Panc1 (cell line): ENCODE data around the gene MED23. TPM values are rescaled to one million over a fixed set of nuclear protein-coding genes. Genes with fewer than 3 reads are reported as not detected.

Experiments used
- ATAC-seq: fragments of 200-7000 bp; cut with Tn5 transposase; 2 replicates; pipeline ENCODE4 v1.9.1; 2020; ENCODE audit warnings: mild to moderate bottlenecking, moderate library complexity
- BruUV-seq: library from RNA; stranded (reverse); fragments of 400-500 nt; replicated peaks from 2 replicates; lab custom pipeline; 2021; lab: Mats Ljungman, UMichigan
- CTCF ChIA-PET: fragments of 300-600 bp; sonication (Branson Sonifier 250); formaldehyde crosslinking; loops from one replicate; lab custom pipeline; 2022; ENCODE audit warnings: antibody characterized with exemption; lab: Charles Lee
- POLR2A ChIA-PET: fragments of 300-600 bp; sonication (Branson Sonifier 250); formaldehyde crosslinking; loops from one replicate; lab custom pipeline; 2022; ENCODE audit warnings: antibody characterized with exemption; lab: Charles Lee
- DNase-seq: peaks from one replicate; pipeline ENCODE4 v3.0.0-alpha.2; 2010; ENCODE audit warnings: low read depth, low spot score
- H3K27ac ChIP-seq: 2 replicates; pipeline ENCODE4 v1.5.1; 2011; ENCODE audit warnings: mild to moderate bottlenecking, low read length, inconsistent platforms
- H3K27me3 ChIP-seq: fragments of 200-500 bp; sonication (Bioruptor generic); 2 replicates; pipeline ENCODE4 v1.6.0; 2014; ENCODE audit warnings: low read length, inconsistent platforms; ENCODE audit not compliant: control insufficient read depth, insufficient read depth
- H3K36me3 ChIP-seq: fragments of 200-500 bp; sonication (Bioruptor generic); 2 replicates; pipeline ENCODE4 v1.5.1; 2014; ENCODE audit warnings: inconsistent platforms, mild to moderate bottlenecking, low read length, moderate library complexity; ENCODE audit not compliant: control insufficient read depth, insufficient read depth
- H3K4me1 ChIP-seq: 2 replicates; pipeline ENCODE4 v1.5.1; 2011; ENCODE audit warnings: inconsistent platforms, mild to moderate bottlenecking, low read length, moderate library complexity; ENCODE audit not compliant: control insufficient read depth, insufficient read depth
- H3K4me3 ChIP-seq, 2 experiments: 2 replicates each; pipeline ENCODE4 v1.5.1; 2011 to 2012; ENCODE audit warnings: low read depth in 2 of 2, low read length in 2 of 2, mild to moderate bottlenecking in 2 of 2, inconsistent platforms in 1 of 2, moderate library complexity in 1 of 2
- H3K9me3 ChIP-seq: fragments of 200-500 bp; sonication (Bioruptor generic); 2 replicates; pipeline ENCODE4 v1.5.1; 2014; ENCODE audit warnings: low read depth, mild to moderate bottlenecking, inconsistent platforms, low read length, moderate library complexity; ENCODE audit not compliant: control insufficient read depth, insufficient read depth
- CTCF ChIP-seq: fragments of 450-650 bp; IDR thresholded peaks from 2 replicates; pipeline ENCODE4 v1.5.1; 2017; ENCODE audit warnings: mild to moderate bottlenecking
- POLR2AphosphoS5 ChIP-seq: IDR thresholded peaks from 2 replicates; pipeline ENCODE4 v1.6.1; 2012; ENCODE audit warnings: mild to moderate bottlenecking, low read depth, low read length, moderate library complexity
- SIN3A ChIP-seq: IDR thresholded peaks from 2 replicates; pipeline ENCODE4 v1.6.1; 2012; ENCODE audit warnings: low read depth, mild to moderate bottlenecking, low read length, moderate library complexity, borderline replicate concordance; ENCODE audit not compliant: insufficient read depth
- TCF7L2 ChIP-seq: IDR thresholded peaks from 2 replicates; pipeline ENCODE4 v1.6.1; 2011; ENCODE audit warnings: mild to moderate bottlenecking, low read depth, low read length, inconsistent platforms
- in situ Hi-C: cut with HindIII; loops from 2 replicates; pipeline ENCODE4 v1.10.0; 2016; ENCODE audit warnings: low sequenced_read_pairs, low pct_unique_long_range_greater_than_20kb
- intact Hi-C: fragments of 100-400 bp; cut with micrococcal nuclease; formaldehyde crosslinking; loops from one replicate; pipeline ENCODE4 v1.10.0; 2022; ENCODE audit not compliant: unreplicated experiment
- total RNA-seq: library from RNA; stranded (reverse); gene quantifications from one replicate; pipeline ENCODE4 v1.2.1, GENCODE V29; 2021; ENCODE audit not compliant: unreplicated experiment
- TF ChIP-seq, protein P1 (sequence below), 2 experiments: IDR thresholded peaks; 2 replicates each; pipeline ENCODE4 v1.6.1; 2011 to 2012; ENCODE audit warnings: low read depth in 2 of 2, control low read depth in 1 of 2, low read length in 1 of 2, mild to moderate bottlenecking in 1 of 2, moderate library complexity in 1 of 2; ENCODE audit not compliant: insufficient read depth in 1 of 2

The MED23 gene
- total RNA-seq, 1 experiment from 2014 or later = 18.3 TPM

GRCh38 chr6:131643855-131644460, 15.9 kb upstream of the MED23 start:
- ChIA-PET CTCF (no interaction called here), POLR2A (no interaction called here)
- intact Hi-C loops (no loop called here), in situ Hi-C loops (no loop called here)
- no TSS peak for BruUV-seq
- TF ChIP-seq POLR2AphosphoS5 (no peak), CTCF (no peak), SIN3A (no peak), TCF7L2 (no peak)
- TF ChIP-seq, protein P1, sequence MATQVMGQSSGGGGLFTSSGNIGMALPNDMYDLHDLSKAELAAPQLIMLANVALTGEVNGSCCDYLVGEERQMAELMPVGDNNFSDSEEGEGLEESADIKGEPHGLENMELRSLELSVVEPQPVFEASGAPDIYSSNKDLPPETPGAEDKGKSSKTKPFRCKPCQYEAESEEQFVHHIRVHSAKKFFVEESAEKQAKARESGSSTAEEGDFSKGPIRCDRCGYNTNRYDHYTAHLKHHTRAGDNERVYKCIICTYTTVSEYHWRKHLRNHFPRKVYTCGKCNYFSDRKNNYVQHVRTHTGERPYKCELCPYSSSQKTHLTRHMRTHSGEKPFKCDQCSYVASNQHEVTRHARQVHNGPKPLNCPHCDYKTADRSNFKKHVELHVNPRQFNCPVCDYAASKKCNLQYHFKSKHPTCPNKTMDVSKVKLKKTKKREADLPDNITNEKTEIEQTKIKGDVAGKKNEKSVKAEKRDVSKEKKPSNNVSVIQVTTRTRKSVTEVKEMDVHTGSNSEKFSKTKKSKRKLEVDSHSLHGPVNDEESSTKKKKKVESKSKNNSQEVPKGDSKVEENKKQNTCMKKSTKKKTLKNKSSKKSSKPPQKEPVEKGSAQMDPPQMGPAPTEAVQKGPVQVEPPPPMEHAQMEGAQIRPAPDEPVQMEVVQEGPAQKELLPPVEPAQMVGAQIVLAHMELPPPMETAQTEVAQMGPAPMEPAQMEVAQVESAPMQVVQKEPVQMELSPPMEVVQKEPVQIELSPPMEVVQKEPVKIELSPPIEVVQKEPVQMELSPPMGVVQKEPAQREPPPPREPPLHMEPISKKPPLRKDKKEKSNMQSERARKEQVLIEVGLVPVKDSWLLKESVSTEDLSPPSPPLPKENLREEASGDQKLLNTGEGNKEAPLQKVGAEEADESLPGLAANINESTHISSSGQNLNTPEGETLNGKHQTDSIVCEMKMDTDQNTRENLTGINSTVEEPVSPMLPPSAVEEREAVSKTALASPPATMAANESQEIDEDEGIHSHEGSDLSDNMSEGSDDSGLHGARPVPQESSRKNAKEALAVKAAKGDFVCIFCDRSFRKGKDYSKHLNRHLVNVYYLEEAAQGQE (IDR thresholded peaks at IDR 0.05; ENCODE audit: insufficient read depth in 1 of 2, low read depth in 2 of 2, low read length in 1 of 2) = no peak
- no peak overlapping the region for H3K4me3 ChIP-seq
- H3K9me3 ChIP-seq = no peaks in the 10 kb centered on the region
- DNase-seq (no peak), ATAC-seq (no peak)
- H3K36me3 ChIP-seq = no peaks in the 10 kb centered on the region
- no peaks in the 10 kb centered on the region for H3K4me1 ChIP-seq
- no peaks in the 10 kb centered on the region; the same call in 1 of the 2 replicates for H3K27me3 ChIP-seq
- H3K27ac ChIP-seq = no peak overlapping the region

DNA sequence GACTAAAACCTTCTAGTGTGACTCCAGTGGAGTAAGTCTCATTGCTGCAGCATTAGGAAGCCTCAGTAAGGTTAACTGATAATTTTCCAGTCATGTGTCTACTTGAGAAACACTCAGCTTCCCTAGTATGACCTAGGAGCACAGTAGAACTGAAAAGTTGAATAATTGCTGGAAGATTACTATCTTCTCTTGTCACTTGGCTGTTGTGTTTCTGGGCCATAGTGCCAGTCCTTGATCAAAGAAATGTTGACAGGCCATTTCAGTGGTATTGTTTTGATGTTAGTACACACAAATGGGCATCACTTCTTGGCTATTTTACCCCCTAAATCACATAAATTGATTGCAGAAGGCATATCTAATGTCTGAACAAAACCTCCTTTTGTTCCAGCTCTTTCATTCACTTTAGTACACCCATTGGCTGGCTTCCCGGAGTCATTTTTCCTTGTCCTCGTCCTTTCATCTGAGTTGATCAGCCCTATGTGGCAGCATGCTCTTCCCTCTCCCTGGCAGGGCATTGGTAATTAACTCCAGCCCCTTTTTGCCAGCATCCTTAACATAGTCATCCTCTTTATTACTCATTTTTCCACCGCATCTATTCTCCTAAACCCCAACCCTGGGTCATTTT, 15.1 kb upstream of the MED23 start:
- intact Hi-C loops (no loop called here), in situ Hi-C loops (no loop called here)
- no peaks in the 10 kb centered on the region for H3K9me3 ChIP-seq
- CTCF ChIA-PET = no interaction called here
- no peaks in the 10 kb centered on the region; the same call in 1 of the 2 replicates for H3K27me3 ChIP-seq
- no peaks in the 10 kb centered on the region for H3K4me1 ChIP-seq
- TF ChIP-seq SIN3A = no peak
- POLR2A ChIA-PET = no interaction called here
- H3K4me3 ChIP-seq = no peak overlapping the region
- no TSS peak for BruUV-seq
- H3K27ac ChIP-seq = no peak overlapping the region
- DNase-seq (no peak), ATAC-seq (no peak)
- no peaks in the 10 kb centered on the region for H3K36me3 ChIP-seq

GRCh38 chr6:131642565-131642964, 14.5 kb upstream of the MED23 start:
- ATAC-seq (no peak), DNase-seq (no peak)
- in situ Hi-C loops (no loop called here), intact Hi-C loops (no loop called here)
- BruUV-seq = no TSS peak
- CTCF ChIA-PET = no interaction called here
- no peak for TF ChIP-seq POLR2AphosphoS5
- no peak for TF ChIP-seq CTCF
- no peak for TF ChIP-seq TCF7L2
- TF ChIP-seq, protein P1 (IDR thresholded peaks at IDR 0.05; ENCODE audit: insufficient read depth in 1 of 2, low read depth in 2 of 2, low read length in 1 of 2) = no peak
- TF ChIP-seq SIN3A = no peak
- POLR2A ChIA-PET = no interaction called here
- no peaks in the 10 kb centered on the region for H3K36me3 ChIP-seq
- H3K4me3 ChIP-seq = no peak overlapping the region
- H3K9me3 ChIP-seq = no peaks in the 10 kb centered on the region
- no peak overlapping the region for H3K27ac ChIP-seq
- H3K4me1 ChIP-seq = no peaks in the 10 kb centered on the region
- no peaks in the 10 kb centered on the region; the same call in 1 of the 2 replicates for H3K27me3 ChIP-seq
